ENCODE results near the gene ZNF268.

- no peak for TF ChIP-seq CTCF (conservative IDR thresholded peaks at IDR 0.05 in 1 of 2, IDR thresholded peaks at IDR 0.05 in 1 of 2; ENCODE audit: low read depth in 1 of 2, low read length in 2 of 2)
- no peak for TF ChIP-seq EZH2 (IDR thresholded peaks at IDR 0.05; ENCODE audit: low read length, missing control alignments)
Measured at GRCh38 chr12:133236556-133236955, 55.3 kb downstream of the ZNF268 start.
